HG02852 (cell line): ENCODE data around the gene SRCAP.
"Not testable (repeated sequence)": the region's sequence is repeated elsewhere in the genome, so short reads cannot be mapped to it uniquely, and the experiment has no call there.

ENCODE experiments used
- ATAC-seq: cut with Tn5 transposase; IDR thresholded peaks from one replicate; pipeline ENCODE4 v1.9.1; 2021; ENCODE audit warnings: mild to moderate bottlenecking, moderate library complexity; ENCODE audit not compliant: unreplicated experiment

The SRCAP gene

GRCh38 chr16:30697264-30698138 lies 1.5 kb upstream of the SRCAP start:
- ATAC-seq, result peak; percentile 81

- peak; percentile 63 for ATAC-seq
Observed at GRCh38 chr16:30698139-30698815, 694 bp upstream of the SRCAP start.

- ATAC-seq, result no peak
Observed at GRCh38 chr16:30699615-30700099, 686 bp downstream of the SRCAP start.

GRCh38 chr16:30700491-30700890 lies 1.5 kb downstream of the SRCAP start:
- no peak for ATAC-seq

- ATAC-seq, result no peak
Observed at GRCh38 chr16:30700971-30701370, 2.0 kb downstream of the SRCAP start.

- not testable (repeated sequence) for ATAC-seq
Observed at GRCh38 chr16:30703071-30703470, 4.1 kb downstream of the SRCAP start.

GRCh38 chr16:30703971-30704370 lies 5.0 kb downstream of the SRCAP start:
- no peak for ATAC-seq

GRCh38 chr16:30706046-30706445 lies 7.1 kb downstream of the SRCAP start:
- ATAC-seq, result no peak

GRCh38 chr16:30710971-30711370 lies 12.0 kb downstream of the SRCAP start:
- ATAC-seq, result no peak

GRCh38 chr16:30711712-30712111 lies 12.7 kb downstream of the SRCAP start:
- ATAC-seq, result no peak

- ATAC-seq, result no peak
Observed at GRCh38 chr16:30715750-30716445, 16.9 kb downstream of the SRCAP start.

- no peak for ATAC-seq
Observed at GRCh38 chr16:30720086-30720485, 21.1 kb downstream of the SRCAP start.

GRCh38 chr16:30720694-30721093 lies 21.7 kb downstream of the SRCAP start:
- ATAC-seq, result no peak

- no peak for ATAC-seq
Observed at GRCh38 chr16:30721167-30721566, 22.2 kb downstream of the SRCAP start.

- no peak for ATAC-seq
Observed at GRCh38 chr16:30721606-30722005, 22.6 kb downstream of the SRCAP start.

- ATAC-seq, result no peak
Observed at GRCh38 chr16:30722443-30722842, 23.5 kb downstream of the SRCAP start.

- ATAC-seq, result no peak
Observed at GRCh38 chr16:30722916-30723315, 23.9 kb downstream of the SRCAP start.

- no peak for ATAC-seq
Observed at GRCh38 chr16:30723725-30724355, 24.9 kb downstream of the SRCAP start.

- no peak for ATAC-seq
Observed at GRCh38 chr16:30724641-30725417, 25.9 kb downstream of the SRCAP start.

GRCh38 chr16:30725418-30725792 lies 26.4 kb downstream of the SRCAP start:
- no peak for ATAC-seq
